ENCODE measurements around the gene DLG1.
"Not testable (repeated sequence)": the region's sequence is repeated elsewhere in the genome, so short reads cannot be mapped to it uniquely, and the experiment has no call there.

Gene DLG1

DNA sequence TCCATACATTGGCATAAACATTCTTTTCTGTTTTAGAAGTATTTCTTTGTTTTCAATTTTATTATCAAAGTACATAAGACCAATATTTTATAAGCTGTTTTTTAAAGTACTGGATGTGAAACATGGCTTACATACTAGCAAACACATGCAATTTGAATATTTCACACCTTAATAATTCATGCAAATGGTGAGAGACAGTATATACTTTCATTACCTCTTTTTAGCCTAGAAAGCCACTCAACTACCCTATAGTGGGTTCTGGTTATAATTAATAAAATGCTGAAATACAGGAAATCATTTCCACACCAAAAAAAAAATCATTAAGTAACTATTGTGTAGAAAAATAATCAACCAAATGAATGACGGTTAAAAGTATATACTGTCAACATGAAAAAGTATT is 230.3 kb downstream of the DLG1 start:
- no peak for DNase-seq

DNA sequence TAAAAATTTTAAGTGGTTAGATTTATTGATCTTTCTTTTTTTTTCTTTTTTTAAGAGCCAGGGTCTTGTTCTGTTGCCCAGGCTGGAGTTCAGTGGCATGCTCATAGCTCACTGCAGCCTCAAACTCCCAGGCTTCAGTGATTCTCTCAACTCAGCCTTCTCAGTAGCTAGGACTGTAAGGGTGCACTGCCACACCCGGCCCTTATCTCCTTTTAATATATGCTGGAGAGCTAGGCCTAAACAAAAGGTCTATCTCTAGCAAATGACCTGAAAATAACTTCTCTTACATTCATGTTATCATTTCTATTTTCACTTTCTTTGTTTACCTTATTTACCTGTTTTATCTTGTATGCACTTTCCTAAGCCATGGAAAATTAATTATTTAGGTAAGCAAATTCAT is 233.6 kb downstream of the DLG1 start:
- no peak for DNase-seq

DNA sequence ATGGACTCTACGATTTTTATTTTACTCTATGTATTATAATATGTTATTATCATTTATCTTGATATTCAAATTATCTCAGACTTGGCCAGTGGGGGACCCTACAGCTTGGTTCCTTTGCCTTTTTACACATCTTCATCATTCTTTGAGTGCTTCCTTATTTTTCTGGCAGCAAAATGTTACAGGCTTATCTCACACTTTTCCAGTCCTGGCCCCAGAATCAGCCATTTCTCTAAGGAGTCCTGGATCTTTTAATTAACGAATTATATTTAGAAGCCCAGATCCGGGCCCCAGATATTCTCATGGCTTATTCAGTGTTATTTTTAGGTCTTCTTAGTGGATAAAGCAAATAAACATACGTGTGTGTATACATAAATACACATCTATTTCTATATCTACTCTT is 236.0 kb downstream of the DLG1 start:
- no peak for DNase-seq

DNA sequence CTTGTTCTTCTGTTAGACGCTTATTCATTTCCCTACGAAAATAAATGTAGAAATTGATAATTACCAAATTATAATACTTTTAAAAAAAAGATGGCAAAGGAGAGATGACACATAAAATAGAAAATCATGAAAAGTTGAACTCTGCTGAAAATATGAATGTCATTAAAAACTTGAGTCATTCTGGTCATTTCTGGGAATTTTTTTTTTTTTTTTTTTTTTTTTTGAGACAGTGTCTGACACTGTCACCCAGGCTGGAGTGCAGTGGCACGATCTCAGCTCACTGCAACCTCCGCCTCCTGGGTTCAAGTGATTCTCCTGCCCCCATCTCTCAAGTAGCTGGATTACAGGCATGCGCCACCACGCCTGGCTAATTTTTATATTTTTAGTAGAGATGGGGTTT is 246.8 kb downstream of the DLG1 start:
- DNase-seq, result not testable (repeated sequence)

DNA sequence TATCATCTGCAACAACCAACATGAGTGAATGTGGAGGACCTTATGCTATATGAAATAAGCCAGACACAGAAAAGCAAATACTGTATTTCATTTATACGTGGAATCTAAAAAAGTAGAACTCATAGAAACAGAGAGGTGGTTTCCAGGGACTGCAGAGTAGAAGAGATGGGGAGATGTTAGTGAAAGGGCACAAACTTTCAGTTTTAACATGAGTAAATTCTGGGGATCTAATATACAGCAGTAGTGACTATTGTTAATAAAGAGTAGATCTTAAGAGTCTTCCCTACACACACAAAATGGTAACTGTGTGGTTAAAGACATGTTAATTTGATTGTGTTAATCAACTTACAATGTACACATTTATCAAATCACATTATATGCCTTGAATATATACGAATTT is 247.9 kb downstream of the DLG1 start:
- no peak for DNase-seq

DNA sequence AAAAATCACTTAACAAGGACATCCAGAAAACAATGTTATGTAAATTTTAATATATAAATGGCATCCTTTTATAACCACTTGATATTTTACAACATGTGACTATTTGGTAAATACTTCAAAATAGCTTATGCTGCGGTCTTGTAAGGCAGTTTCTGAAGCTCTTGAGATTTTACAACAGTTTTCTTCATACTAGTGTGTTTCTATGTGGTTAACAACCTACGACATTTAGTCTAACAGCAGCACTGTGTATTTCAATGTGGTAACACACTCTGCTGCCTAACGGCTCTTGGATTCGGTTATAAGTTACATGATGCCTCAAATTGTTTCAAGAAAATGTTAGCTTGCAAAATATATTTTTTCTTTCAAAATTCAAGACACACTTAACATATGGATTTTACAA is 255.9 kb downstream of the DLG1 start:
- DNase-seq, result no peak

DNA sequence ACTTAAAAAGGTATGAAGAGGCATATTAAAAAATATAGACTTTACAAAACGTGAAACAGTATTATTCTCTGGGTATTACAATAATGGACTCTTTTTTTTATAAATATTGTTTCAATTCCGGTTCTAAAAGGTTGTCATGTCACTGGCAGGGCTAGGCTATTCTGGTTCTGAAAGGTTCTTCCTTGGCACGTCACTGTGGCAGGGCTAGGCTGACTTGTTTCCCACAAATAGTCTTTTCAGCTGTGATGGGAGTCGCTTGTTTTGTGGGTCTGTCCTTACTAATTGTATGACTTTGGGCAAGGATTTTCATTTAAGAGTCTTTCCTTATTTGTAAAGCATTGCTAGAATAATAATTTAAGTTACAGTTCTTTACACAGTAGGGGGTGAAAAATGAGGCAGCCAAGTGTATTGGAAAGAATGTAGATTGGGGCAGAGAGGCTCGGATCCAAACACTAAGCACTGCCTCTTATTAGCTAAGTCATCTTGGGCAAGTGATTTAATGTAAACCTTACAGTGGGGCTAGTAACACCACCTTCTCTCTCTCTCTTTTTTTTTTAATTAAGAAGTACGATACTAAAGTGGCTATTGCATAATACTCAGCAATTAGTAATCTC is 256.4 kb downstream of the DLG1 start:
- no peak for DNase-seq

DNA sequence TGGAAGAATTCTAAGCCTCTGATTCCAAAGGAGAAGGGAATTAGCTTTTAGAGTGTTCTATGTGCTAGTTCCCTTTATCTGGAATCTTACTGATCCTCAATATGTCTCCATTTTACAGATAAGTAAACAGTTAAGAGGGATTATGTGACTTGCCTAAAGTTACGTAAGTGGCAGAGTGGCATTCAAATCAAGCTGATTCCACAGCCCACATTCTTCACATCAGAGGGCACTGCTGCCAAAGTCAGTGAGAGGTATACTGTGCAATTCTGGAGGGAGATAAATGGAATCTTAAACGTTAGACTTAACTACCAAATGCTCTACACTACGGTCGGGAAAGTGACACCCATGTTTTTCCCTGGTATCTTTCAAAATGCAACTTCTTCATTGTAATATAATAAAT is 257.8 kb downstream of the DLG1 start:
- no peak for DNase-seq

DNA sequence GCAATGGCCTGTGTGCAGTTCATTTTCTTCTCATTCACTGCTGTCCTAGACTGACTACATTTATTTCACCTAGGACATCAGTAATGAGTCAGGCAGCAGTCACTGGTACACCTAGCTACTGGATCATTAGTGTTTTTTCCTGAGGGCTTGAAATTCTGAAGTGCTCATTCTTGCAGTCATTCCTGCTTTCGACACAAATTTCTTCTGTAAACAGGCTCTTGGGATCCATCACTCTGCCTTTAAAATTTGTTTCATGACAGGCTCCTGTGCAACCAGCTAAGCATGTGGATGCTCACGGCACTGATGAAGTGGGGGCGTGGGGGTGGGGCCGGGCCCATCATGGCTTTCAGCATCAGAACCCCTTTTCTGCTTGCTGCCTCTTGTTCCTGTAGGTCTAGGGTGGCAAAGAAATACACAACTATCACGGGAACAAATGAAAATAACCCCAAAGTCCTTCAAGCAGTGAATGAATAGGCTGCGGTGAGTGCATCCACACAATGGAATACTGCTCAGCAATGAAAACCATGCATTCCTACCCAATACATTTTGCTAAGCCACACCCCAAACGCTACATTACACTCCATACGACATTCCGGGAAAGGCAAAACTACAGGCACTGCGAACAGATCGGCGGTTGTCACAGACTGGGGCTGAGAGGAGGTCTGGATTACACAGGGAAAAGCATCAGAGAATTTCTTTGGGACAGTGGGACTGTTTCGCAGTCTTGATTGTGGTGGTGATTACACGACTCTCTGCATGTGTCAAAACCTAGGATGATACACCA is 259.5 kb downstream of the DLG1 start:
- DNase-seq, result no peak

DNA sequence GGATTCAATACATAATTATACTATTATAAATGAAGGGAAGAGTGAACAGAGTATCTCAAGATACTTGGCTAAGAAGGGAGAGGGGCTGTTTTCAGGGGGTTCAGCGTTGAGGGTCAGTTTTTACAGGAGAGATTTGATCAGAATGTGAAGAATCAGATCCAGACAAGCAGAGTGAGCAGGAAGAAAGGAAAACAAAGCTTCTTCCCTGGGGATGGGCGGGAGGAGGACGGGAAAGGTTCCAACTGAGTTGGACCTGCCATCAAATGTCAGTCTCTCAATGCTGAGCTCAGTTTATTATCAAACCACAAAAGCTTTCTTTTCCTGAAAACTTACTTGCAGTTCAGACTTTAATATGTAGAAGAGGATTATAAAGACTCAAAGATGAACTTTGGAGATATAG is 262.8 kb downstream of the DLG1 start:
- no peak for DNase-seq

DNA sequence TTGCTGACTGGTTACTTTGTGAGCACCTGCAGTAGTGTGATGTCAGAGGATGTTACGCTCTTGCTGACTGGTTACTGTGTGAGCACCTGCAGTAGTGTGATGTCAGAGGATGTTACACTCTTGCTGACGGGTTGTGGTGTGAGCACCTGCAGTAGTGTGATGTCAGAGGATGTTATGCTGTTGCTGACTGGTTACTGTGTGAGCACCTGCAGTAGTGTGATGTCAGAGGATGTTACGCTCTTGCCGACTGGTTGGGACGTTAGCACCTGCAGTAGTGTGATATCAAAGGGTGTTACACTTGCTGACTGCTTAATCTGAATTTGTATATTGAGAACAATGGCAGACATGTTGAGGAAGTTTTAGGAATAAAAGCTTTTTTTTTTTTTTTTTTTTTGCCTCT is 263.6 kb downstream of the DLG1 start:
- DNase-seq, result not testable (repeated sequence)

DNA sequence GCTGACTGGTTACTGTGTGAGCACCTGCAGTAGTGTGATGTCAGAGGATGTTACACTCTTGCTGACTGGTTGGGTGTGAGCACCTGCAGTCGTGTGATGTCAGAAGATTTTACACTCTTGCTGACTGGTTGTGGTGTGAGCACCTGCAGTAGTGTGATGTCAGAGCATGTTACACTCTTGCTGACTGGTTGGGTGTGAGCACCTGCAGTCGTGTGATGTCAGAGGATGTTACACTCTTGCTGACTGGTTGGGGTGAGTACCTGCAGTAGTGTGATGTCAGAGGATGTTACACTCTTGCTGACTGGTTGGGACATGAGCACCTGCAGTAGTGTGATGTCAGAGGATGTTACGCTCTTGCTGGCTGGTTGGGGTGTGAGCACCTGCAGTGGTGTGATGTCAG is 264.6 kb downstream of the DLG1 start:
- DNase-seq, result not testable (repeated sequence)

DNA sequence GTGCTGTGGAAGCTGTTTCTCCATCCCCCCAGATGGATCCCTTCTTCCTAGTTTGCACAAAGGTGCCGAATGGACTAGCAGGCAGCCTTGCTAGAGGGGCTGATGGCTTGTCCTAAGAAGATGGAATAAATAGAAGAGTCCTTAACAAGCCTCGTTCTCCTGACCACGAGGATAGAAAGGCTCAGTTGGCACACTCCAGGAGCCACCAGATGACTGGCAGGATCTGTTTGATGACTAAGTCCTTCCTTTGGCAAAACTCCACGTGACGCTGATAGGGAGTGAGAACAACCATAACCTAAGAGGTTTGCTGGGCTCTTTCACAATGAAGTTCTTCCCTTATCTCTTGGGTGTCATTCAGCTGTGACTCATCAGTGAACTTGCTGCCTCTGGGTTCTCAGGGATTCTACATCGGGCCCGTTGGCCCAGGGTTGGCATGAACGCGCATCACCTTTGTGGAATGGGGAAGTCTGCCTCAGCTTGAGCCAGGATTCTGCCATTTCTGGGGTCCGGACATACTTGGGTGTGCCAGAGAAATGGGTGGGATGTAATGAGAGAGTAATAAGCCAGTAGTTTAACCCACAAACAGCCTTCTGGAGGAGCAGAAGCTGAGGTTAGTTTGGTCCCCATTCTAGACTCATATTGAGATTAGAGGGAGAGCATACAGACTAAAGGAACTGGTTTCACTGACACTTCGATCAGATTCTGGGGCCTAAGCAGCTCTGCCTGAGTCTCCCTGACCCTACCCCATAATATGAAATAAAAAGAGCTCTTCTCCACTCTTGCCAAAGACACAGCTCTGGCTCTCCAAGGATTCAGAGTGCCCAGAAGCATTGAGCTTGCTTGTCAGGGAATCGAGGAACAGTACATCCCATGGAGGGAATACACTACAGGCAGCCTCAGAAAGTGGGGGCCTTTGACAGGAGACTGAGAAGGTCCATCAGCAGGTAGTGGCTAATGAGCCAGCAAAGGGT is 266.8 kb downstream of the DLG1 start:
- no peak for DNase-seq

DNA sequence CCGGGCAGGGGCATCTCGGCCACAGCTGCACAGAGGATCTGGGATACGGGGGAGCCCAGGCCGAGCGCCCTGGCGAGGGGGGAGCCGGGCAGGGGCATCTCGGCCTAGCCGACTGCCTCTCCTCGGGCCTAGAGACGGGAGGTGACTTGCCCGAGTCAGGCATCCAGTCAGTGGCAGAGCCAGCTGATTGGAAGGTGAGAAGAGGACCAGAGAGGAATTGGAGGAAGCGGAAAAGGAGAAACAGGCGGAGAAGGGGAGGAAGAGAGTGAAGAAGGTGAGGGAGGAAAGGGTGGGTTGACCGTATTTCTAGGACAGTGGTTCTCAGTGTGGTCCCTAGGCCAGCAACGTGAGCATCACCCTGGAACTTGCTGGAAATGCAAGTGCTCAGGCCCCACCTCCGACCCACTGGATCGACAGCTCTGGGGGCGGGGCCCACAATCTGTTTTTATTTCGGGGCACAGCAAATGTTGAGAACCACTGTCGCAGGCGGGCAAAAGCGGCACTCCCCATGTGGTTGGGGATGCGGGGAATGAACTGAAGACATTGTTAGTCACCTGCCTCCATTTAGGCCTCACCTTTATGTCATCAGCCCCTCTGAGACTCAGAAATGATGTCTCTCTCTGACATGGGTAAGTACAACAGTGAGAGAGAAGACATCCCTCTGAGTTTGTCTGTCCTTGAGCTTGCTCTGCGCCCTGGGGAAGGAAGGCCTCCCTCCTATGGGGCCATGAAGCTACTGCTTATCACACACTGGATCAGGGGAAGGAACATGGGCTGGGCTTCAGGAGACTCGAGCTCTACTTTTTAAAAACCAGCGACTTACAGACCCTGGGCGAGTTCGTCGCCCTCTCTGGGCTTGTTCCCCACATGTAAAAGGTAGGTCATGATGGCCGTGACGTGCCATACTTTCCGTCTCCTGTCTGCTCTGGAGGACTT is 267.8 kb downstream of the DLG1 start:
- no peak for DNase-seq

DNA sequence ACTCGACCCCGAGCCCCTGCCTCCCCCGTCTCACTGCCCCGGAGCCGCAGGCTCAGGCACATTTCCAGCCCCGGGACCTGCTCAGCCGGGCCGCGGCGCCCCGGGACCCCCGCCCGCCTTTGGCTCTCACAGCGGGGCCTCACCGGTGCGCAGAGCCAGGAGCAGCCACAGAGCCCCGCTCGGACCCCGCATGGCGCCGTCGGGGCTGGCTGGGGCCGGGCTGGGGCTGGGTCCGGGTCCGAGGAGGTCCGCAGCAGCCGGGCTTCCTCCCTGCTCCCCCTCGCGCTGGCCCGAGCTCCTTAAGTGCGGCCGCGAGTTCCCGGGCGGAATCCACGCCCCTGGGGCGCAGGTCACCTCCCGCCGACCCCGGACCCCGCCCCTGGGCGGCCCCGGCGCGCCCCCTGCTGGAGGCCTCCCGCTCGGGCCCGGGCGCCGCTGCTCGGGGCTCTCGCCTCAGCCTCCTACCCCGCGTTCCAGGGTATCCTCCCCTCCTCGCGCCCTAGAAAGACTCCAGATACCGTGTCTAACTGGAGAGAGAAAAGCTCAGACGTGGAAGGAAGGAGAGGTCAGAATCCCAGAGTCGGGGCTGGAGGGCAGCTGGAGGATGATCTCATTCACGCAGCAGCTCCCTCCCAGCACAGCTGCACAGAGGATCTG is 268.8 kb downstream of the DLG1 start, which contains the start of gene MELTF:
MELTF (minus strand) TSS at position 307 of the 657 bp plus-strand sequence; CDS start at position 192, 115 bp downstream.
- peak; percentile 67 for DNase-seq

DNA sequence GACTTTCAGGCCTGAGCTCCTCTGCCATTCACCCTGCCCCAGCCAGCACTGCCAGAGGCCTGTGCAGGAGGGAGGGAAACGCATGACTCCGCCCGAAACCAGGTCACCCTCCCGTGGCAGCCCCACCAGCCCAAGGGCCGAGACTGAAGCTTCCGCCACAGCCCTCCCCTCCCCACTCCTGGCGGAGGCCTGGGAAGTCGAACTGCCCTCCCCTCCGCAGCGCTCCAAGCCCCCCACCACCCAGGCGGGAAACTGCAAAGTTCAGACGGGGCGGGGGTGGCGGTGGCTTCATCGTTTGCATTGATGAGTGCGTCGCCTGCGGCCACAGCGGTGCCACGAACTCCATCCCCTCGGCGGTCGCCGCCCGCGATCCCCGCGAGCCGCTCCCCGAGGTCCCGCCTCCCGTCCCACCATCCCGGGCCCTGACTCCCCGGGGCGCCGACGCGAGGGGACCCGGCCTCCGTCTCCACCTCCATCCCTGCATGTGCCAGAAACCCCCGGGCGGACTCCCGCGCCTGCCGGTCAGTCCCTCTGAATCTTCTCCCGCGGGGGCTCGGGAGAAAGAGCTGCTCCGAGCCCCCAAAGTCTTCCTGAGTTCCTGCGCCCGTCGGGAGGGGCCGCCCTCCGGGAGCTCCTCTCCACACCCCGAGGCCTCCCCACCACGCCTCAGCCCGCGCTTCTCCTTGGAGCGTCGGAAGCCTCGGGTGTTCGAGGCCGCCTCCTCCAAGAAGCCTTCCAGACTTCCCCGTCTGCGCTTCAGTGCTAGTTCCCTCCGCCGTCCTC is 269.5 kb downstream of the DLG1 start:
- DNase-seq, result no peak

DNA sequence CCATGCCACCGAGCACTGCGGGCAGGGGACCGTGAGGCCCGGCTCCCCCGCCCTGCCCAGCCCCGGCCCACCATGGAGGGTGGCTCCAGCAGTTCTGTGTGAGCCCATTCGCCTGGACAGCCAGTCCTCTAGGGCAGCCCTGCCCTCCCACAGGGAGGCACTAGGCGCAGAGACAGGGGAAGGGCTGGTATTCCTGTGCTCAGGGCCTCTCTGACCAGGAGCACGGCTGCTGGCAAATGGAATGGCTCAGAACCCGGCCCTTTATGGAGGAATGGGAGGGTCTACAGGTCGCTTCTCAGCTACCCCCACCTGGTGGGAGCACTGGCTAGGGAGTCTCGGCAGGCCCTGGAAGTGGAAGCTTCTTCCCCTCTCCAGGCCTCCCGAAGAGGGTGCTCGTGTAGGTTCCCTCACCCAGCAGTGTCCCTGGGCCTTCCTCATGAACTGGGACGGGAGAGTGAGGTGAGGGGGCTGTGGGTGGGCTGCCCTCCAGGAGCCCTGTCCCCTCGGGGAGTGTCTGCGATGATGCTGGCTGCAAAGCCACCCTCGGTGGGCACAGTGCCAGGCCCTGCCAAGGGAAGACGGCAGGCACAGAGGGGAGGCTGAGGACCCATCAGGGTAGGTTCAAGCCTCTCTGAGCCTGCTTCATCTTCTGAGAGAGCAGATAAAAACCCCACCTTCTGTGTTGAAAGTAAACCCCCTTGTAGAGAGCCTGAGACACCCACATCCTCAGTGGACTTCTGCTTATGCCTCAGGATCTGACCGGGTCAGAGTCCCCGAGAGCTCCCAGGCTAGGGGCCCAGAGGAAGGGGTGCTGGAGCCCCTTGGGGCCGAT is 270.3 kb downstream of the DLG1 start:
- DNase-seq, result no peak

DNA sequence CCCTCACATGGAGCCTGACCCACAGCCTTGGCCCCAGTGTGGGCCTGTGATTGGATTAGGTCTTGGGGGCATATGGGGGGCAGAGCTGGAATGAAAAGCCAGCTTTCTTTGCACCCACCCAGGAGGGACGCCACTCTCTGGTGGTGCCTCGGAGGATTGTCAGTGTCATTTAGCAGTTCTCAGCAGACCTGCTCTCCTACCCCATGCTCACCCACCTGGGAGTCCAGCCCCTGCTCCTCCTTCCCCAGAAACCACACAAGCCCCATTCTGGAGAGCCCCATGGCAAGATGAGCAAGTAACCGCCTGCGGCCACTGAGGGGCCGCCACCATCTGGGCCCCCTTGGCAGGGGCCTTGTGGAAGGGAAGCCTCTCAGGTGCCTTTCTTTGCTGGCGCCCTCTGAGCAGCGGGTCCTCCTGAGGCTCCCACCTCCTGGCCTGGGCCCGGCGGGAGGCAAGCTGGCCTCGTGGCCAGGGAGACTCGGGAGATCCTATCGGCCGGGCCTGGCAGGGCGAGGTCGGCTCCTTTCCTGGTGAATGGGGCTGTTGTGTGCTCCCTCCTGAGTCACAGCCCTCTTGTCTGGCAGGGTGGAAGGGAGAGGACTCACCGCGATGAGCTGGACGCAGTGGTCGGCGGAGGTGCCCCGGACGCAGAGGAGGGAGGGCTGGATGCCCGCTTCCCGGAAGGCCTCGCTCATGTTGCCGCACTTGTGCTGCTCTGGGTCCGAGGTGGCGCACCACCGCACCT is 271.1 kb downstream of the DLG1 start:
- DNase-seq, result no peak

DNA sequence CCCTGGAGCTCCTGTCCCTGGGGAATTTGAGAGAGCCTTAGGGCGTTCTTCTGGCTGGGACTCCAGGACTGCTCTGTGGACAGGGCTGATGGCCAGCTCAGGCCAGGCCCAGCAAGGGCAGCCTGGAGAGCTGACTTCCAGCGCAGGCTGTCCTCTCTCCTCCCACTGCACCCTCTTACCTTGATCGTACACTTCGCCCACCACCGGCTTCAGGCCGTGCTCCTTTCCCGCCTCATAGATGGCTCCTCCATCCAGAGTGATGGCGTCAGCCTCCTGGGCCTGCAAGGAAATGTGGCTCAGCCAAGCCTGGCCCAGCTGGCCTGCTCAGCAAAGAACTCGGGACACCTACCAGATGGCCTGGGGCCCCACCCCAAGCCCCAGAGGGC is 271.9 kb downstream of the DLG1 start:
- DNase-seq, result no peak

All from NCI-H1105 treated with DMSO at 0.1 percent for 48 hours (cell line).